Mucosa of descending colon (tissue), 3 donors: ENCODE data around the gene ZNF57. TPM values are rescaled to one million over a fixed set of nuclear protein-coding genes. Genes with fewer than 3 reads are reported as not detected.
A peak's percentile ranks its signal among the peaks of the same experiment; 100 is the strongest.
"Not testable (repeated sequence)": the region's sequence is repeated elsewhere in the genome, so short reads cannot be mapped to it uniquely, and the experiment has no call there.

Source experiments
- ATAC-seq: fragments of 200-7000 bp; cut with Tn5 transposase; one replicate; pipeline ENCODE4 v1.9.1; 2020; ENCODE audit warnings: mild to moderate bottlenecking, moderate library complexity
- DNase-seq, 3 donors: peaks; one replicate each; pipeline ENCODE4 v3.0.0-alpha.2; 2020
- H3K36me3 ChIP-seq: fragments of 200-600 bp; one replicate; pipeline ENCODE4 v1.8.0; 2021; ENCODE audit warnings: low read depth, mild to moderate bottlenecking
- H3K4me1 ChIP-seq: fragments of 200-600 bp; one replicate; pipeline ENCODE4 v1.8.0; 2021; ENCODE audit warnings: low read depth, mild to moderate bottlenecking
- H3K4me3 ChIP-seq: fragments of 200-600 bp; one replicate; pipeline ENCODE4 v1.8.0; 2021; ENCODE audit warnings: mild to moderate bottlenecking
- H3K9me3 ChIP-seq: fragments of 200-600 bp; one replicate; pipeline ENCODE4 v1.8.0; 2021; ENCODE audit warnings: mild to moderate bottlenecking
- intact Hi-C, 2 donors: fragments of 100-400 bp; cut with DNase I in 1 of 2; cut with micrococcal nuclease in 1 of 2; formaldehyde crosslinking; loops; one replicate each; pipeline versions ENCODE4 v1.11.0 to v1.11.1; 2022; cut with DNase I, micrococcal nuclease
- total RNA-seq, 3 donors: library from RNA; stranded (reverse); fragmentation: NEBNext Ultra II Directional in 2 of 3; extraction: Animal tissue kit (Norgen Biotek cat#: 25700) in 2 of 3; gene quantifications; one replicate each; pipeline versions ENCODE4 v1.2.1 to v1.2.4, GENCODE V29; 2021 to 2023
- TF ChIP-seq, protein P1 (sequence below): fragments of 200-600 bp; IDR thresholded peaks from one replicate; pipeline ENCODE4 v1.8.0; 2022; ENCODE audit warnings: antibody characterized with exemption, mild to moderate bottlenecking
- donor health status: DM: no; HTN: no; CAD: no; lungs with moderate emphysema.
- donor health status: DM: no; HTN: no; CAD: no.
- donor health status: DM: no; HTN: yes; CAD: no.

ZNF57 gene
- total RNA-seq, 3 donors from 2014 or later = 8.9 to 19.1 (median 14.4) TPM

- TF ChIP-seq, protein P1, sequence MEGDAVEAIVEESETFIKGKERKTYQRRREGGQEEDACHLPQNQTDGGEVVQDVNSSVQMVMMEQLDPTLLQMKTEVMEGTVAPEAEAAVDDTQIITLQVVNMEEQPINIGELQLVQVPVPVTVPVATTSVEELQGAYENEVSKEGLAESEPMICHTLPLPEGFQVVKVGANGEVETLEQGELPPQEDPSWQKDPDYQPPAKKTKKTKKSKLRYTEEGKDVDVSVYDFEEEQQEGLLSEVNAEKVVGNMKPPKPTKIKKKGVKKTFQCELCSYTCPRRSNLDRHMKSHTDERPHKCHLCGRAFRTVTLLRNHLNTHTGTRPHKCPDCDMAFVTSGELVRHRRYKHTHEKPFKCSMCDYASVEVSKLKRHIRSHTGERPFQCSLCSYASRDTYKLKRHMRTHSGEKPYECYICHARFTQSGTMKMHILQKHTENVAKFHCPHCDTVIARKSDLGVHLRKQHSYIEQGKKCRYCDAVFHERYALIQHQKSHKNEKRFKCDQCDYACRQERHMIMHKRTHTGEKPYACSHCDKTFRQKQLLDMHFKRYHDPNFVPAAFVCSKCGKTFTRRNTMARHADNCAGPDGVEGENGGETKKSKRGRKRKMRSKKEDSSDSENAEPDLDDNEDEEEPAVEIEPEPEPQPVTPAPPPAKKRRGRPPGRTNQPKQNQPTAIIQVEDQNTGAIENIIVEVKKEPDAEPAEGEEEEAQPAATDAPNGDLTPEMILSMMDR = no peak
- DNase-seq (no peak), ATAC-seq (no peak)
- Histone ChIP-seq H3K9me3 (peaks cover 47% of the 10 kb centered on the region), H3K4me1 (no peaks in the 10 kb centered on the region), H3K4me3 (no peak overlapping the region), H3K36me3 (peaks cover 20% of the 10 kb centered on the region)
- intact Hi-C loops = no loop called here
Observed at GRCh38 chr19:2933490-2933910, 32.8 kb downstream of the ZNF57 start.

DNA sequence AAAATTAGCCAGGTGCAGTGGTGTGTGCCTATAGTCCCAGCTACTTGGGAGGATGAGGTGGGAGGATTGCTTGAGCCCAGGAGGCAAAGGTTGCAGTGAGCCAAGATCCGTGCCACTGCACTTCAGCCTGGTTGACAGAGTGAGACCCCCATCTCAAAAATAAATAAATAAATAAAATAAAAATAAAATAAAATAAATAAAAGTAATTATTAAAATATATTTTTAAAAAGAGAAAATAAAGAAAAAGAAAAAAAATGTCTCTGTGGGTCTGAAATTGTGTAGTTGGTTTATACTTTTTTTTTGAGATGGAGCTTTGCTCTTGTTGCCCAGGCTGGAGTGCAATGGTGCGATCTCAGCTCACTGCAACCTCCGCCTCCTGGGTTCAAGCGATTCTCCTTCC lies 35.1 kb downstream of the ZNF57 start:
- H3K4me1 ChIP-seq, H3K4me3 ChIP-seq, ATAC-seq, DNase-seq, intact Hi-C loops: not testable (repeated sequence)
- Histone ChIP-seq H3K9me3 (peaks cover 43% of the 10 kb centered on the region), H3K36me3 (peaks cover 20% of the 10 kb centered on the region)

DNA sequence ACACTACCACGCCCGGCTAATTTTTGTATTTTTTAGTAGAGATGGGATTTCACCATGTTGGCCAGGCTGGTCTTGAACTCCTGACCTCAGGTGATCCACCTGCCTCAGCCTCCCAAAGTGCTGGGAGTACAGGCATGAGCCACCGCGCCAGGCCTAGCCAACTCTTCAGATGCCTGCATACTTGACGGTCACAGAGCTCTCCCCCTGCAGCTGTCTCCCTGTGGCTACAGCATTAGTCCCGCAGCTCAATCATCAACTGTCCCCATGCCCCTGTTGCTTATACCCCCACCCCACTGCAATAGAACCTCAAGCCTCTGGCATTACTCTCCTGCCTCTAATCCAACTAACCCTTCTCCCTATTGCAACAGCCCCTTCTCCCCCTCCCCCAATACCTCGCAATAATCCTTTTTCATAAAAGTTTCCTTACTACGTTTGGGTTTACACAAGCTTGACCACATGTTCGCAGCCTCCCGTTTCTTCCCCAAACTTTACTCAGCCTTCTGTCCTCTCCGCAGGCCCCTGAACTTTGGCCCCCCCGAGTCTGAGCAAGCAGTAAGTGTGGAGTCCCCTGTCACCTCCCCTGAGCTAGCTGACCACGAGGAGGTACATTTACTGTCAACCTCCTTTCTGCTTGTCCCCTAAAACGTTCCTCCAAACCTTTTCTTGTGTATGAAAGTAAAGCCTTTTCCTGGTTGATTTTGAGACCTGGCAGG lies 42.4 kb downstream of the ZNF57 start:
- ATAC-seq (no peak), DNase-seq (no peak)
- Histone ChIP-seq H3K4me1 (peaks cover 4% of the 10 kb centered on the region), H3K4me3 (no peak overlapping the region), H3K36me3 (peaks cover 5% of the 10 kb centered on the region), H3K9me3 (no peaks in the 10 kb centered on the region)
- intact Hi-C loops = no loop called here
- TF ChIP-seq, protein P1 = no peak

GRCh38 chr19:2944403-2944774 lies 43.7 kb downstream of the ZNF57 start:
- intact Hi-C loops = no loop called here
- TF ChIP-seq, protein P1 = no peak

GRCh38 chr19:2944775-2945574 lies 44.2 kb downstream of the ZNF57 start, which contains the start of gene ZNF77:
Gene ZNF77 (minus strand): TSS chr19:2944971. CDS start chr19:2944840, 131 bp downstream.
- DNase-seq (peak; percentile 98 to 100 (median 99)), ATAC-seq (peak; percentile 98)
- no peaks in the 10 kb centered on the region for H3K9me3 ChIP-seq
- H3K4me1 ChIP-seq = peaks cover 12% of the 10 kb centered on the region
- H3K36me3 ChIP-seq = peaks cover 5% of the 10 kb centered on the region
- peak within 1 kb of the TSS; percentile 61 for H3K4me3 ChIP-seq
- TF ChIP-seq, protein P1 = no peak
- intact Hi-C loops = no loop called here

More at GRCh38 chr19:2944403-2944774, 43.7 kb downstream of the ZNF57 start:
- no peak for DNase-seq
- no peaks in the 10 kb centered on the region for H3K9me3 ChIP-seq
- ATAC-seq = no peak
- peaks cover 5% of the 10 kb centered on the region for H3K36me3 ChIP-seq
- H3K4me1 ChIP-seq = peaks cover 8% of the 10 kb centered on the region
- H3K4me3 ChIP-seq = peak overlapping the region; percentile 61
